ENCODE measurements around the gene OOSP4B.

- TF ChIP-seq CTCF (IDR thresholded peaks at IDR 0.05) (no peak), POLR2A (IDR thresholded peaks at IDR 0.05) (no peak)
These were observed 33.8 kb upstream of the OOSP4B start for GRCh38 chr11:59983212-59983611.

Measured in ovary (tissue), 3 donors.